Chondrocyte (in vitro differentiated cells): Measurements from ENCODE around the gene GSG1L. TPM values are rescaled to one million over a fixed set of nuclear protein-coding genes. Genes with fewer than 3 reads are reported as not detected.

Source experiments
- DNase-seq: peaks from one replicate; pipeline ENCODE4 v3.0.0; 2021; ENCODE audit warnings: mixed read lengths, low spot score
- H3K27ac Mint-ChIP-seq: one replicate; pipeline ENCODE4 v1.8.0; 2021; ENCODE audit warnings: mild to moderate bottlenecking, moderate library complexity, mixed read lengths; ENCODE audit not compliant: unreplicated experiment
- H3K27me3 Mint-ChIP-seq: 2 replicates; pipeline ENCODE4 v1.8.0; 2021; ENCODE audit warnings: low read depth, mixed read lengths
- H3K36me3 Mint-ChIP-seq: 2 replicates; pipeline ENCODE4 v1.8.0; 2021; ENCODE audit warnings: low read depth, mixed read lengths
- H3K4me1 Mint-ChIP-seq: 2 replicates; pipeline ENCODE4 v1.8.0; 2021; ENCODE audit warnings: low read depth, mild to moderate bottlenecking, mixed read lengths
- H3K4me3 Mint-ChIP-seq: one replicate; pipeline ENCODE4 v1.8.0; 2021; ENCODE audit warnings: mild to moderate bottlenecking, moderate library complexity, mixed read lengths; ENCODE audit not compliant: unreplicated experiment
- H3K9me3 Mint-ChIP-seq: 2 replicates; pipeline ENCODE4 v1.8.0; 2021; ENCODE audit warnings: low read depth, mixed read lengths
- total RNA-seq: library from RNA; stranded (reverse); gene quantifications from 3 replicates; pipeline ENCODE4 v1.2.1, GENCODE V29; 2021
- TF ChIP-seq, protein P1 (sequence below): fragments of 200-600 bp; sonication (generic); IDR thresholded peaks from 2 replicates; pipeline ENCODE4 v1.5.0; 2021; ENCODE audit warnings: antibody characterized with exemption, mild to moderate bottlenecking, moderate library complexity

Gene GSG1L
- total RNA-seq, 1 donor from 2014 or later = not detected

DNA sequence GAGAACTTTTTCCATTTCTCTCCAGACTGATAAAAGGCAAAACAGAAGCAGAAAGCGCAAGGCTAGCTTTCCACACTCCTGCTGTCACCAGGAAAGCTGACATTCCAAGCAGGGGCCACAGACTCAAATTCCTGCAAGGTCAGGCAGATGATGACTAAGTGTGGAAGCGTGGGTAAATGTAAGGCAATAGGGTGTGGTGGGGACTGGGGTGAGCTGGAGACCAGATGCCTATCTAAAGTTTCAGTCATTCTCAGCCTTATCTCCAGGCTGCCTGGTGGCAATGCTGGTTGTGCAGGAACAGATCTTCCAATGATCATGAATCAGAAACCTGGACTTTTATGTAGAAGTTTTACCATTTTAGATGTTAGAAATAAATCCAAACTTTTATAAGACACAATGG, 224.1 kb downstream of the GSG1L start:
- H3K4me3 Mint-ChIP-seq = no peak overlapping the region

DNA sequence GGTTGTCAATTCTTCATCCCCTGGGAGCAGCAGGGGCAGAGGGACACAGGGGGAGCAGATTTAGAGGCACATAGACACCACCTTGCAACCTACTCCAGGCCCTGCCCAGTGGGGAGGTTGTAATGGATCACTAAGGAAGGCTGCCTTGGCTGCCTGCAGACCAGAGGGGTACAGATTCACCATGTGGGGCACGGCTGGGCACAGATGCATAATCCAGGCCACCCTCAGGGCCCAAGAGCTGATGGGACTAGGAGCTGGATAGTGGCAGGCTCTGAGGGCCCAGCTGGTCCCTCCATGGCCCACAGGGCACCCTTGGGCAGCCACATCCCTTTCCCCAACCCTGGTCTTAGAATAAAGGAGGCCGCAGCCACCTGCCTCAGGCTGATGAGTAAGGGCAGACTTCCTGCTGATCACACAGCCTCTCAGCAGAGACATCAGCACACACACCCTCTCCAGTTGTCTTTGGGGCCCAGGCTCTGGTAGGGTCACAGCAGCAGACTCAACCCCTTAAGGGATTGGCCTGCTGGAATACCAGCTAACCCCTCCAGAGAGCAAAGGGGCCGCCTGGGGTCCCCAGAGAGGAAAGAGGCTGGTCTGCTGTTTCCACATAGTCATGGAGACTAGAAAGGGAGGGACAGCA, 224.9 kb downstream of the GSG1L start:
- no peaks in the 10 kb centered on the region for H3K36me3 Mint-ChIP-seq
- H3K27ac Mint-ChIP-seq = no peak overlapping the region
- peak; percentile 51 for DNase-seq
- peaks cover 42% of the 10 kb centered on the region for H3K27me3 Mint-ChIP-seq
- H3K4me3 Mint-ChIP-seq = no peak overlapping the region
- peaks cover 5% of the 10 kb centered on the region for H3K9me3 Mint-ChIP-seq
- TF ChIP-seq, protein P1, sequence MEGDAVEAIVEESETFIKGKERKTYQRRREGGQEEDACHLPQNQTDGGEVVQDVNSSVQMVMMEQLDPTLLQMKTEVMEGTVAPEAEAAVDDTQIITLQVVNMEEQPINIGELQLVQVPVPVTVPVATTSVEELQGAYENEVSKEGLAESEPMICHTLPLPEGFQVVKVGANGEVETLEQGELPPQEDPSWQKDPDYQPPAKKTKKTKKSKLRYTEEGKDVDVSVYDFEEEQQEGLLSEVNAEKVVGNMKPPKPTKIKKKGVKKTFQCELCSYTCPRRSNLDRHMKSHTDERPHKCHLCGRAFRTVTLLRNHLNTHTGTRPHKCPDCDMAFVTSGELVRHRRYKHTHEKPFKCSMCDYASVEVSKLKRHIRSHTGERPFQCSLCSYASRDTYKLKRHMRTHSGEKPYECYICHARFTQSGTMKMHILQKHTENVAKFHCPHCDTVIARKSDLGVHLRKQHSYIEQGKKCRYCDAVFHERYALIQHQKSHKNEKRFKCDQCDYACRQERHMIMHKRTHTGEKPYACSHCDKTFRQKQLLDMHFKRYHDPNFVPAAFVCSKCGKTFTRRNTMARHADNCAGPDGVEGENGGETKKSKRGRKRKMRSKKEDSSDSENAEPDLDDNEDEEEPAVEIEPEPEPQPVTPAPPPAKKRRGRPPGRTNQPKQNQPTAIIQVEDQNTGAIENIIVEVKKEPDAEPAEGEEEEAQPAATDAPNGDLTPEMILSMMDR = no peak
- peaks cover 5% of the 10 kb centered on the region for H3K4me1 Mint-ChIP-seq

More for the DNA sequence above, 224.1 kb downstream of the GSG1L start:
- H3K9me3 Mint-ChIP-seq = peaks cover 5% of the 10 kb centered on the region
- H3K27me3 Mint-ChIP-seq = peaks cover 48% of the 10 kb centered on the region
- TF ChIP-seq, protein P1 = no peak
- peaks cover 5% of the 10 kb centered on the region for H3K4me1 Mint-ChIP-seq
- H3K36me3 Mint-ChIP-seq = no peaks in the 10 kb centered on the region
- no peak overlapping the region for H3K27ac Mint-ChIP-seq
- peak; percentile 4 for DNase-seq

DNA sequence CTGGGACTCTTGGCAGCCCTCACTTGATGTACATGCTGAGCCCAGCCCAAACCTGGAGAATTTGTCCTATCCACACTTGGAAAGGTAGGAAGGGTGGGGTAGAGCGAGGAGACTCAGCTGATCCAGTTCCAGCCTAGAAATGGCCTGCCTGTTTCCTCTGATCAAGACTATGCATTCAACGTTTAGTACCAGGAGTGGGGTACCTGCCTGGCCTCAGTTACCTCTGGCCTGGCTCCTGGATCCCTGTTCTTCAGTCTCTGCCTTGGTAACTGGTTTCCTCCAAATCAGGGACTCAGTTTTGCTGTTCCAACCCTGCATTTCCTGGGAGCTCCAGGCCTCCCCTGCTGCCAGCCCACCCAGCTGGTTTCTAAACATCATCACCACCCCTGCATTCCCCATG, 233.5 kb downstream of the GSG1L start:
- DNase-seq = peak; percentile 24
- Mint-ChIP-seq H3K4me1 (no peaks in the 10 kb centered on the region), H3K4me3 (no peak overlapping the region), H3K27ac (no peak overlapping the region), H3K27me3 (peaks cover 23% of the 10 kb centered on the region), H3K36me3 (peaks cover 2% of the 10 kb centered on the region), H3K9me3 (peaks cover 17% of the 10 kb centered on the region)
- TF ChIP-seq, protein P1 = no peak

DNA sequence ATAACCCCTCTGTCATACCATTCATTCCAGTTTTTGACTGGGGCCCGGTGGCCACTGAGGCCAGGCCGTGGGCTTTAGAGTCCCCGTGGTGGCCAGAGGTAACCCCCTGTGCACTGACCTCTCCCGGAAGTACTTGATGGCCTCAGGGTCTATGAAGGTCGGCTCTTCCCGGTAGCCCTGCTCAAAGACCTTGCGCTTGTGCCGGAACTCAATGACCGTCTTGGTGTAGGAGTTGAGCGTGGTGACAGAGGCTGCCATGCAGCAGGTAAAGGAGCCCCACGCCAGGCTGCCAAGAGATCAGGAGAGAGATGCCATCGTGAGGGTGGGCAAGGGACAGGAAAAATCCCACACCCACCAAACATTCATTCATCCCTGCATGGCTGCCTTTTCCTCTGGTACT, 234.8 kb downstream of the GSG1L start:
- Mint-ChIP-seq H3K27ac (no peak overlapping the region), H3K4me1 (no peaks in the 10 kb centered on the region), H3K4me3 (no peak overlapping the region), H3K27me3 (peaks cover 22% of the 10 kb centered on the region), H3K9me3 (peaks cover 17% of the 10 kb centered on the region), H3K36me3 (peaks cover 2% of the 10 kb centered on the region)
- DNase-seq = peak; percentile 84
- TF ChIP-seq, protein P1 = no peak

DNA sequence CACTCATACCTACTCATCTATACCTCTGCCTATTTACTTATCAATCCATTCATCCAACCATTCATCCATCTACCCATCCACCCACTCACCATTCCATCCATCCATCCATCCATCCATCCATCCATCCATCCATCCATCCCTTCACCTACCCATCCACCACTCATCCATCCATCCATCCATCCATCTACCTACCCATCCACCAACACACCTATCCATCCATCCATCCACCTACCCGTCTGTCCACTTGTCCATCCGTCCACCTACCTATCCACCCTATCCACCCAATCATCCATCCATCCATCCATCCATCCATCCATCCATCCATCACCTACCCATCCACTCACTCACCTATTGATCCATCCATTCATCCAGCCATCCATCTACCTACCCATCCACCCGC, 235.7 kb downstream of the GSG1L start:
- H3K9me3 Mint-ChIP-seq = peaks cover 17% of the 10 kb centered on the region

More for the DNA sequence above, 235.7 kb downstream of the GSG1L start:
- H3K36me3 Mint-ChIP-seq = peaks cover 2% of the 10 kb centered on the region
- H3K27me3 Mint-ChIP-seq = peaks cover 27% of the 10 kb centered on the region
- H3K4me3 Mint-ChIP-seq = no peak overlapping the region
- TF ChIP-seq, protein P1 = no peak
- peak; percentile 5 for DNase-seq
- H3K27ac Mint-ChIP-seq = no peak overlapping the region
- H3K4me1 Mint-ChIP-seq = no peaks in the 10 kb centered on the region
